Progenitor cell of endocrine pancreas (in vitro differentiated cells): Measurements from ENCODE around the gene ARNT2. TPM values are rescaled to one million over a fixed set of nuclear protein-coding genes. Genes with fewer than 3 reads are reported as not detected.

Experiments
- DNase-seq: peaks from one replicate; pipeline ENCODE4 v3.0.0; 2021; ENCODE audit warnings: low spot score; ENCODE audit not compliant: unreplicated experiment
- H3K27ac Mint-ChIP-seq: 2 replicates; pipeline ENCODE4 v1.8.0; 2021; ENCODE audit warnings: mild to moderate bottlenecking, moderate library complexity, mixed read lengths
- H3K27me3 Mint-ChIP-seq: 2 replicates; pipeline ENCODE4 v1.8.0; 2021; ENCODE audit warnings: mixed read lengths
- H3K36me3 Mint-ChIP-seq: 2 replicates; pipeline ENCODE4 v1.8.0; 2022; ENCODE audit warnings: mixed read lengths; ENCODE audit not compliant: insufficient read depth
- H3K4me1 Mint-ChIP-seq: 2 replicates; pipeline ENCODE4 v1.8.0; 2021; ENCODE audit warnings: low read depth, mixed read lengths
- H3K4me3 Mint-ChIP-seq: 2 replicates; pipeline ENCODE4 v1.8.0; 2021; ENCODE audit warnings: low read depth, mild to moderate bottlenecking, moderate library complexity, mixed read lengths
- H3K9me3 Mint-ChIP-seq: 2 replicates; pipeline ENCODE4 v1.8.0; 2021; ENCODE audit warnings: low read depth, mixed read lengths
- CTCF ChIP-seq: fragments of 200-600 bp; sonication (generic); IDR thresholded peaks from one replicate; pipeline ENCODE4 v1.5.0; 2021; ENCODE audit warnings: antibody characterized with exemption, mild to moderate bottlenecking; ENCODE audit not compliant: unreplicated experiment
- total RNA-seq: library from RNA; stranded (reverse); gene quantifications from 2 replicates; pipeline ENCODE4 v1.2.1, GENCODE V29; 2021

ARNT2 gene
- total RNA-seq, 1 donor from 2014 or later, result 37.3 TPM

GRCh38 chr15:80577552-80578205, 173.5 kb downstream of the ARNT2 start:
- no peaks in the 10 kb centered on the region for H3K4me1 Mint-ChIP-seq
- H3K27me3 Mint-ChIP-seq, result no peaks in the 10 kb centered on the region
- no peak for TF ChIP-seq CTCF
- no peak overlapping the region for H3K4me3 Mint-ChIP-seq
- no peaks in the 10 kb centered on the region for H3K9me3 Mint-ChIP-seq
- H3K27ac Mint-ChIP-seq, result no peak overlapping the region
- no peak for DNase-seq
- peaks cover 24% of the 10 kb centered on the region for H3K36me3 Mint-ChIP-seq

DNA sequence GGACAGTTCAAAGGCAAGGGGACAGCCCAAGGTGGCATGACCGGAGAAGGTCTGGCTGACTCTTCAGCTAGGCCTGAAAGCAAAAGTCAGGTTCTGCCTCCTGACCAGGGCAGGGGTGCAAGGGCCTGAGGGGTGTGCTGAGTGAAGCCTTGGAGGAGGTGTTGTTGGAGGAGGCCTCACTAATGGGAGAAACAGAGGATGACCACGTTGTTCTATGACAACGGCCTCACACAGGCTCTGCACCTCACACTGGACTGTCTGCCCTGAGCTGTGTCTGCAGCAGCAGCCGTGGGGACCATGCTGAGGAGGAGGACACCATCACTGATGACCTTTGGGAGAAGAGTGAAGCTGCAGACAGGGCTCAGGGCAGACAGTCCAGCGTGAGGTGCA, 174.0 kb downstream of the ARNT2 start:
- Mint-ChIP-seq H3K27ac (no peak overlapping the region), H3K4me1 (no peaks in the 10 kb centered on the region), H3K9me3 (no peaks in the 10 kb centered on the region), H3K27me3 (no peaks in the 10 kb centered on the region), H3K36me3 (peaks cover 24% of the 10 kb centered on the region), H3K4me3 (no peak overlapping the region)
- DNase-seq, result no peak
- TF ChIP-seq CTCF, result no peak

- no peak overlapping the region for H3K4me3 Mint-ChIP-seq
- no peak overlapping the region for H3K27ac Mint-ChIP-seq
- DNase-seq, result no peak
- peaks cover 21% of the 10 kb centered on the region for H3K36me3 Mint-ChIP-seq
- no peaks in the 10 kb centered on the region for H3K27me3 Mint-ChIP-seq
- no peak for TF ChIP-seq CTCF
- no peaks in the 10 kb centered on the region for H3K9me3 Mint-ChIP-seq
- peaks cover 3% of the 10 kb centered on the region for H3K4me1 Mint-ChIP-seq
These were observed 174.7 kb downstream of the ARNT2 start for GRCh38 chr15:80578871-80579270.

DNA sequence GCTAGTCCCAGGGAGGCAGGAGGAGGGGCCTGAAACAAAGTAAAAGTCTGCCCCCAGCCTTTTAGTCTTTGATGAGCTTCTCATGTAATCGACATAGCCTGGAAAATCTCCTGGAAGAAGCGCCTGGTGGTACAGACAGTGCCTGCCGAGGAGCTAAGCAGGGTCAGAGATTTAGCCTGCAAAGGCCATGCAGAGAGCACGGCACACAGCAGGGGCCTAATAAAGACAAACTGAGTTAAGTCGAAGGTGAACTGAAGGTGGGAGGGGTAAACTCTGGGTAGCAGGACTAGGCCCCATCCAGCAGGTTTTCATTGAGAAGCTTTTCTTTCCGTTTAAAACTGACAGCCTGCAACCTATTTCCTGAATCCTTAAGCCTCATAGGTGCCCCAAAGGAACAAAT, 175.4 kb downstream of the ARNT2 start:
- Mint-ChIP-seq H3K27ac (no peak overlapping the region), H3K4me1 (peaks cover 11% of the 10 kb centered on the region), H3K36me3 (peaks cover 18% of the 10 kb centered on the region), H3K9me3 (no peaks in the 10 kb centered on the region), H3K27me3 (no peaks in the 10 kb centered on the region), H3K4me3 (no peak overlapping the region)
- DNase-seq, result no peak
- TF ChIP-seq CTCF, result no peak

- TF ChIP-seq CTCF, result no peak
- peaks cover 14% of the 10 kb centered on the region for H3K4me1 Mint-ChIP-seq
- no peak for DNase-seq
- H3K27me3 Mint-ChIP-seq, result no peaks in the 10 kb centered on the region
- no peaks in the 10 kb centered on the region for H3K9me3 Mint-ChIP-seq
- H3K27ac Mint-ChIP-seq, result peak overlapping the region; percentile 34
- peaks cover 15% of the 10 kb centered on the region for H3K36me3 Mint-ChIP-seq
- H3K4me3 Mint-ChIP-seq, result no peak overlapping the region
These were observed 175.9 kb downstream of the ARNT2 start for GRCh38 chr15:80580106-80580505.
